Frontal cortex (tissue), 4 donors: Measurements from ENCODE around the gene CAV1. TPM values are rescaled to one million over a fixed set of nuclear protein-coding genes. Genes with fewer than 3 reads are reported as not detected.

Experiments used
- DNase-seq, 2 donors: peaks; one replicate each; pipeline ENCODE4 v3.0.0; 2012; ENCODE audit warnings: low spot score in 2 of 2
- FAIRE-seq: peaks from 2 replicates; lab custom pipeline; 2012; peaks lifted over from hg19 to GRCh38; lab: Jason Lieb, UNC
- total RNA-seq: library from RNA; depleted of rRNA; stranded (reverse); fragments of >200 nt; gene quantifications from one replicate; pipeline ENCODE4 v1.2.3, GENCODE V29; 2014
- donor health status: control.
- donor health status: control.
- donor health status: control.

The CAV1 gene
- total RNA-seq, 1 donor from 2014 or later, result 17.5 TPM

- FAIRE-seq (no peak), DNase-seq (no peak)
Observed at GRCh38 chr7:116502201-116503096, 22.4 kb upstream of the CAV1 start.

- no peak for DNase-seq
- FAIRE-seq, result no peak
Observed at GRCh38 chr7:116503835-116504234, 21.0 kb upstream of the CAV1 start.

GRCh38 chr7:116505278-116505677 lies 19.6 kb upstream of the CAV1 start:
- no peak for FAIRE-seq
- DNase-seq, result no peak

- FAIRE-seq (no peak), DNase-seq (no peak)
Observed at GRCh38 chr7:116505823-116506222, 19.0 kb upstream of the CAV1 start.

- no peak for FAIRE-seq
Observed at GRCh38 chr7:116509982-116510579, 14.8 kb upstream of the CAV1 start.

GRCh38 chr7:116510795-116511194 lies 14.0 kb upstream of the CAV1 start:
- no peak for FAIRE-seq
- DNase-seq, result no peak

More at GRCh38 chr7:116509982-116510579, 14.8 kb upstream of the CAV1 start:
- no peak for DNase-seq

GRCh38 chr7:116511552-116512519 lies 13.0 kb upstream of the CAV1 start:
- FAIRE-seq (no peak), DNase-seq (no peak)

GRCh38 chr7:116512520-116513188 lies 12.2 kb upstream of the CAV1 start:
- no peak for FAIRE-seq
- no peak for DNase-seq

GRCh38 chr7:116515584-116515983 lies 9.3 kb upstream of the CAV1 start:
- FAIRE-seq (no peak), DNase-seq (no peak)

- no peak for DNase-seq
- no peak for FAIRE-seq
Observed at GRCh38 chr7:116516324-116516723, 8.5 kb upstream of the CAV1 start.

- DNase-seq (no peak), FAIRE-seq (no peak)
Observed at GRCh38 chr7:116517626-116518025, 7.2 kb upstream of the CAV1 start.

GRCh38 chr7:116518961-116519360 lies 5.9 kb upstream of the CAV1 start:
- FAIRE-seq, result no peak

GRCh38 chr7:116521046-116521664 lies 3.7 kb upstream of the CAV1 start:
- no peak for DNase-seq
- FAIRE-seq, result no peak

More at GRCh38 chr7:116518961-116519360, 5.9 kb upstream of the CAV1 start:
- DNase-seq, result no peak

GRCh38 chr7:116522247-116522646 lies 2.6 kb upstream of the CAV1 start:
- FAIRE-seq (no peak), DNase-seq (no peak)

GRCh38 chr7:116524221-116524608 lies 621 bp upstream of the CAV1 start:
- FAIRE-seq (no peak), DNase-seq (no peak)

- FAIRE-seq (no peak), DNase-seq (peak in 1 of 2 donors; percentile 31)
Observed at GRCh38 chr7:116525298-116525912, 569 bp downstream of the CAV1 start.

GRCh38 chr7:116525913-116526861 lies 1.4 kb downstream of the CAV1 start:
- FAIRE-seq (no peak), DNase-seq (peak; percentile 75 to 79)

- DNase-seq, result peak in 1 of 2 donors; percentile 29
- FAIRE-seq, result no peak
Observed at GRCh38 chr7:116526897-116527296, 2.1 kb downstream of the CAV1 start.
